ENCODE results near the gene HBB.
"Not testable (repeated sequence)": the region's sequence is repeated elsewhere in the genome, so short reads cannot be mapped to it uniquely, and the experiment has no call there.

HBB gene

DNA sequence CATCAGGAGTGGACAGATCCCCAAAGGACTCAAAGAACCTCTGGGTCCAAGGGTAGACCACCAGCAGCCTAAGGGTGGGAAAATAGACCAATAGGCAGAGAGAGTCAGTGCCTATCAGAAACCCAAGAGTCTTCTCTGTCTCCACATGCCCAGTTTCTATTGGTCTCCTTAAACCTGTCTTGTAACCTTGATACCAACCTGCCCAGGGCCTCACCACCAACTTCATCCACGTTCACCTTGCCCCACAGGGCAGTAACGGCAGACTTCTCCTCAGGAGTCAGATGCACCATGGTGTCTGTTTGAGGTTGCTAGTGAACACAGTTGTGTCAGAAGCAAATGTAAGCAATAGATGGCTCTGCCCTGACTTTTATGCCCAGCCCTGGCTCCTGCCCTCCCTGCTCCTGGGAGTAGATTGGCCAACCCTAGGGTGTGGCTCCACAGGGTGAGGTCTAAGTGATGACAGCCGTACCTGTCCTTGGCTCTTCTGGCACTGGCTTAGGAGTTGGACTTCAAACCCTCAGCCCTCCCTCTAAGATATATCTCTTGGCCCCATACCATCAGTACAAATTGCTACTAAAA lies at the start of gene HBB:
TSS of gene HBB (minus strand) at position 340 of the 579 bp plus-strand sequence. CDS start at position 290, 50 bp downstream.
- no peak for DNase-seq (ENCODE audit: low read depth)

DNA sequence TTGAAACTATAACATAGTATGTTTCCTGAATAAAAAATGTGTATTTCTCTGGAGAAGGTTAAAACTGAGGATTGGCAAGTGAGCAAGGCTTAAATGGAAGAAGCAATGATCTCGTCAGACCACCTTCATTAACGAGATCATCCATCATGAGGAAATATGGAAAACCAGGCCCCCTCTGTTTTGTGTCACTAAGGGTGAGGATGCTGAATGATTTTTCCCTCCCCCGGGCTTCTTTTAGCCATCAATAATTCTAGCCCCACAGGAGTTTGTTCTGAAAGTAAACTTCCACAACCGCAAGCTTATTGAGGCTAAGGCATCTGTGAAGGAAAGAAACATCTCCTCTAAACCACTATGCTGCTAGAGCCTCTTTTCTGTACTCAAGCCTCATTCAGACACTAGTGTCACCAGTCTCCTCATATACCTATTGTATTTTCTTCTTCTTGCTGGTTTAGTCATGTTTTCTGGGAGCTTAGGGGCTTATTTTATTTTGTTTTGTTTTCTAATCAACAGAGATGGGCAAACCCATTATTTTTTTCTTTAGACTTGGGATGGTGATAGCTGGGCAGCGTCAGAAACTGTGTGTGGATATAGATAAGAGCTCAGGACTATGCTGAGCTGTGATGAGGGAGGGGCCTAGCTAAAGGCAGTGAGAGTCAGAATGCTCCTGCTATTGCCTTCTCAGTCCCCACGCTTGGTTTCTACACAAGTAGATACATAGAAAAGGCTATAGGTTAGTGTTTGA lies 48.7 kb upstream of the HBB start:
- DNase-seq (ENCODE audit: low read depth): peak; percentile 27

DNA sequence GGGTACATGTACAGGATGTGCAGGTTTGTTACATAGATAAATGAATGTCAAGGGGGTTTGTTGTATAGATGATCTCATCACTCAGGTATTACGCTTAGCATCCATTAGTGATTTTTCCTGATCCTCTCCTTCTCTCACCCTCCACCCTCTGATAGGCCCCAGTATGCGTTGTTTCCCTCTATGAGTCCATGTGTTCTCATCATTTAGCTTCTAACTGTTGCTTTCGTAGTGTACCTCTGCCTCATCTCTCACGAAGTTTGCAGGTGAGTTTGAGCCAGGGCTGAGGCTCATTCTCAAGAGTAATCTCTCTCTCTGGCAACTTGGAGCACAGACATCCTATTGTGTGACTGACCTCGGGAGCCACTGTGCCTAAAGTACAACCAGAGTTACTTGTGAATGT lies 47.5 kb upstream of the HBB start:
- peak; percentile 11 for DNase-seq (ENCODE audit: low read depth)

DNA sequence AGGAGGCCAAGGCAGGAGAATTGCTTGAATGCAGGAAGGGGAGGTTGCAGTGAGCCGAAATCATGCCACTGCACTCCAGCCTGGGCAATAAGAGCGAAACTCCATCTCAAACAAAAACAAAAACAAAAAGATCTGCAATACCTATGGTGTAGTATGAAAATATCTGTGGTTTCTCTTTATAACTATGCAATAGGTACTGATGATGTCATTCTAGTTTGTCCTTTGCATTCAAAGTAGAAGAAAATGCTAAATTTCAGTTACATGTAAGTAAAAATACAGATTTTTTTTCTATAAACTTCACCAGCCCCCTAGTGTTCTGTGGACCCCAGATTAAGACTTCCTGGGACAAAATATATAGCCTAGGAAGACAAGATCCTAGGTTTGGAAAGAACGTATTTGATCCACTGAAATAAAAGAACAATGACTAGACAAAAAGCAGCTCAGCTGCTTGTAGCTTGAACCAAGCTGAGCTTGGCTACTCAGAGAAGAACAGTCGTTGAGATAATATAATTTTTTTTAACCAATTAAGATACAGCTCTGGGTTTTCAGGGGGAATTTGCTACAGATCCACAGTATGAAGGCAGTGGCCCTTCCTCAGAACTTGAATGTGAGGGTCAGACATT lies 45.6 kb upstream of the HBB start:
- no peak for DNase-seq (ENCODE audit: low read depth)

DNA sequence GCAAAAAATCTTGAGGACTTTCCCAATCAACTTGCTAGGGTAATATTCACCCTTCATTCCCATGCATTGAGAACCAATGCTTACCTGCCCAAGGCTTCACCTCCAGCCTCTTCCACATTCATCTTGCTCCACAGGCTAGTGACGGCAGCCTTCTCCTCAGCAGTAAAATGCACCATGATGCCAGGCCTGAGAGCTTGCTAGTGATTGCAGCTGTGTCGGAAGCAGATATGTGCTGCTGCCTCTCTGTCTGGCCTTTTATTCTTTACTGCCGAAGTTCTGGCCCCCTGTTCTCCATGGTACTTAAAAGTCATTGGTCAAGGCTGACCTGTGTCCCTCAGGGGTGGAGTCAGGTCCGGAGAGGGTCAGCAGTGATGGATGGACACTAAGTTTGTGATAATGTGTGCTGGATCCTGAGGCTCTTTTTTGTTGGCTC lies 42.9 kb upstream of the HBB start, which contains the start of gene HBE1:
TSS of gene HBE1 (minus strand) at position 231 of the 433 bp plus-strand sequence. CDS start at position 176, 55 bp downstream.
- DNase-seq (ENCODE audit: low read depth): no peak

DNA sequence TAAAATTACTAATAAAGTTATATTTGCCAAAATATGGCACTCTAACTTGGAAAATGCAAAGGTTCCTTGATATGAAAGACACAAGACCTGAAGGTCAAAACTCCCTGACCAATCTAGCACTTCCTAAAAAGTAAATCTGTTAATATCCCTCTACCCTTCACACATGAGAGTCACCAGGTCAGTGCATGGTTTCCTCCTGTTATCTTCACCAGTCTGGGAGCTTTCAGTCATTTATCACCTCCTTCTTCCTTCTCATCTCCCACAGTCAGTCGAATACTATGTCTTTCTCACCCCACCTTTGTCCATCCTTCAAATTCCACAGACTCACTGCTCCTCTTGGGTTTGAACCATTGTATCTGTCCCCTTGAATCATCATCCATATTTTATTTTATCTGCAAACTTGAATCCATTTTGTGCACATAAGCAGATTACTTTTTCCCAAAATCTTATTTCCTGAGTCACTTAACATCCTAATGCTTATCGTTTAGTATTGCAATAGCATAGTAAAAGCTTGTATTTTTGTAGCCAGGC lies 40.2 kb upstream of the HBB start:
- no peak for DNase-seq (ENCODE audit: low read depth)

DNA sequence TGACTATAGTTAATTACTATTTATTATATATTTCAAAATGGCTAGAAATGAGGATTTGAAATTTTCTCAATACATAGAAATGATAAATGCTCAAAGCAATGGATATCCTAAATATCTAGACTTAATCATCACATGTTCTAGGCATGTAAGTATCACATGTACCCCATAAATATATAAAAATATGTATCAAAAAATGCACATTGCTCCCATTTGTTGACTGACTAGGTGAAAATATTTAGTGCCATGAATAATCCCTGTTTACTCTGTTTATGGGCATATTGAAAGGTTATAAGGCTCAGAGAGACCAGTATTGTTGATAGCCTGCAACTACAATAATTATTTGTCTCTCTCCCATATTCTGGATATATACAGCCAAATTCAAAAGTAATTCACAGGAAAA lies 39.7 kb upstream of the HBB start:
- no peak for DNase-seq (ENCODE audit: low read depth)

DNA sequence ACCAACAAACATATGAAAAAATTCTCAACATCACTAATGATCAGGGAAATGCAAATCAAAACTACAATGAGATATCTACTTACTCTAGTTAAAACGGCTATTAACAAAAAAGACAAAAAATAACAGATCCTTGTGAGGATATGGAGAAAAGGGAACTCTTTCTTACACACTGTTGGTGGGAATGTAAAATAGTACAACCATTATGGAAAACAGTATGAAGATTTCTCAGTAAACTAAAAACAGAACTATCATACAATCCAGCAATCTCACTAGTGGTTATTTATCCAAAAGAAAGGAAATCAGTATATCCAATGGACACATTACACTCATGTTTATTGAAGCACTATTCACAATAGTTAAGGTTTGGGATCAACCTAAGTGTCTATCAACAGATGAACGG lies 39.0 kb upstream of the HBB start:
- DNase-seq (ENCODE audit: low read depth): no peak

DNA sequence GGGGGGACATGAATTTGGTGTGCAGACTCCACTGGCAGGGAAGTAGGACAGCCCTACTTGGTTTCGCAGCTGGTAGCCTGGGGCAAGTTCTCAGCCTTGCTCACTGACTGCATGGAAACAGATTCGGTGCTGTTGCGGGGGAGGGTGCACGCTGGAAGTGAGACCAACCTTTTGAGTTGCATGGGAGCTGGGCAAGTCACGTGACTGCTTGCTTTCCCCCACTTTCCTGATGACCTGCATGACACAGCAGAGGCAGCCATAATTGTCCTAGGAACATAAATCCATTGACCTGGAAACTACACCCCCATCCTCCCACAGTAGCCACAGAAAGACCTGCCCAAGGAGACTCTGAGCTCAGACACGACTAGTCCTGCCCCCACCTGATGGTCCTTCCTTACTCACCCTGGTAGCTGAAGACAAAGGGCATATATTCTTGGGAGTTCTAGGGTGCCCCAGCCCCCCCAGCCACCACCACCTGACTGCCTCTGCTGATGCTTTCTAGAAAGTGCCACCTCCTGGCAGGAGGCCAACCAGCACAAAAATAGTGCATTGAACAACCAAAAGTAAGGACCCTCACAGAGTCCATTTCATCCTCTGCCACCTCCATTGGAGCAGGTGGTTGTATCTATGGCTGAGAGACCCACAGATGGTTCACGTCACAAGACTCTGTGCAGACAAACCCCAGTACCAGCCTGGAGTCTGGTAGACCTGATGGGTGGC lies 31.8 kb upstream of the HBB start:
- DNase-seq (ENCODE audit: low read depth): no peak

DNA sequence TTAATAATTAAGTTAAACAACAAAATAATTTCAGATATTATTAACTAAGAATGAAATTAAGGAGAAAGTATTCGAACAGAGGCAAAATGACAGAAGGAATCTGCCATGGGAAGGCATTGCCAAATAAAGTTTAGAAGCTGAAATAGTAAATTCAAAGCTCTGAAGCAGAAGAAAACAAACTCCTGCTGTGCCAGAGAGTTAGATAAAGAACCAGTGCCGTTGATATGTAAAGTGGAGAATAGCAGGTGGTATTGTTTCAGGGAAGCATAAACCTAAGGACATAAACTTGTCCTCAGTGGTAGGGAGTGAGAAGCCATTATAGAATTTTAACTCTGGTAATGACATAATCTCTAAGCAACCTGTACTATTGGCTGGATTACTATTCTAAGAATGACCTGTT lies 30.4 kb upstream of the HBB start:
- no peak for DNase-seq (ENCODE audit: low read depth)

DNA sequence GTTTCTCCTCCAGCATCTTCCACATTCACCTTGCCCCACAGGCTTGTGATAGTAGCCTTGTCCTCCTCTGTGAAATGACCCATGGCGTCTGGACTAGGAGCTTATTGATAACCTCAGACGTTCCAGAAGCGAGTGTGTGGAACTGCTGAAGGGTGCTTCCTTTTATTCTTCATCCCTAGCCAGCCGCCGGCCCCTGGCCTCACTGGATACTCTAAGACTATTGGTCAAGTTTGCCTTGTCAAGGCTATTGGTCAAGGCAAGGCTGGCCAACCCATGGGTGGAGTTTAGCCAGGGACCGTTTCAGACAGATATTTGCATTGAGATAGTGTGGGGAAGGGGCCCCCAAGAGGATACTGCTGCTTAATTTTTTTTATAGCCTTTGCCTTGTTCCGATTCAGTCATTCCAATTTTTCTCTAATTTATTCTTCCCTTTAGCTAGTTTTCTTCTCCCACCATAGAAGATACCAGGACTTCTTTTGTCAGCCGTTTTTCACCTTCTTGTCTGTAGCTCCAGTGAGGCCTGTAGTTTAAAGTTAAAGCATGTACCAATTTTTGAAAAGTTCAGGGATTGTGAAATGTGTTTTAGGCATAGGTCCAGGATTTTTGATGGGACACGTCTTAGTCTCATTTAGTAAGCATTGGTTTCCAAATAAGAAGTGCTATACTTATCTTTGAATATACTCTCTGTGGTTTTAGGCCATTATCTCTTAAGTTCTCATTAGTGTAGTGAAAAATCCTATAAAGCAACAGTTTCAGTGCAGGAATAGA lies 28.0 kb upstream of the HBB start, which contains the start of gene HBG2:
TSS of gene HBG2 (minus strand) at position 136 of the 768 bp plus-strand sequence. CDS start at position 83, 53 bp downstream.
- peak; percentile 28 for DNase-seq (ENCODE audit: low read depth)

DNA sequence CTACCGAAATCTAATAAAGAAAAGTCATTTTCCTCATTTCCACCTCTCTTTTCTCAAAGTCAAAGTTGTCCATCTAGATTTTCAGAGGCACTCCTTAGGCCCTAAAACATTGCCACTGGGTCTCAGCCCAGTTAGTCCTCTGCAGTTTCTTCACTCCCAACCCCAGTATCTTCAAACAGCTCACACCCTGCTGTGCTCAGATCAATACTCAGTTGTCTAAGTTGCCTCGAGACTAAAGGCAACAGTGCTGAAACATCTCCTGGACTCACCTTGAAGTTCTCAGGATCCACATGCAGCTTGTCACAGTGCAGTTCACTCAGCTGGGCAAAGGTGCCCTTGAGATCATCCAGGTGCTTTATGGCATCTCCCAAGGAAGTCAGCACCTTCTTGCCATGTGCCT lies 27.2 kb upstream of the HBB start:
- not testable (repeated sequence) for DNase-seq (ENCODE audit: low read depth)

DNA sequence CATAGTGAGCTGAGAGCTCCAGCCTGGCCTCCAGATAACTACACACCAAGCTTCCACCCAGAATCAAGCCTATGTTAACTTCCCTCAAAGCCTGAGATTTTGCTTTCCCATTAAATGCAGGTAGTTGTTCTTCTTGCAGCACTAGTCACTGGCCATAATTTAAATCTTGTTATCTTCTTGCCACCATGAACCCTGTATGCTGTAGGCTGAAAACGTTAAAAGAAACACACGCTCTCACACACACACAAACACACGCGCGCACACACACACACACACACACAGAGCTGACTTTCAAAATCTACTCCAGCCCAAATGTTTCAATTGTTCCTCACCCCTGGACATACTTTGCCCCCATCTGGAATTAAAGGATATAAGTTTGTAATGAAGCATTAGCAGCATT lies 26.6 kb upstream of the HBB start:
- DNase-seq (ENCODE audit: low read depth): not testable (repeated sequence)

DNA sequence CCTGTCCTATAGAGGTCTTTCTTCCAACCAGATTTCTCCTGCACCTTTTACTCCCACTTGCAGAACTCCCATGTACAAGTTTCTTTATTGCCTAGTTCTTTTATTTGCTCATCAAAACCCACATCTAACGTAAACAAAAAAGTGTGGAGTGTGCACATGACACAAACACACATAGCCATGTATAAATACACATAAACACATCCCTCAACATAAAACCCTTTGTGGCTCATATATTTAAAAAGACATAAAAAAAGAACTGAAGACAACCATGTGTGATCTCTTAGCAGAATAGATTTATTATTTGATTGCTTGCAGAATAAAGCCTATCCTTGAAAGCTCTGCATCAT lies 26.0 kb upstream of the HBB start:
- DNase-seq (ENCODE audit: low read depth): no peak

DNA sequence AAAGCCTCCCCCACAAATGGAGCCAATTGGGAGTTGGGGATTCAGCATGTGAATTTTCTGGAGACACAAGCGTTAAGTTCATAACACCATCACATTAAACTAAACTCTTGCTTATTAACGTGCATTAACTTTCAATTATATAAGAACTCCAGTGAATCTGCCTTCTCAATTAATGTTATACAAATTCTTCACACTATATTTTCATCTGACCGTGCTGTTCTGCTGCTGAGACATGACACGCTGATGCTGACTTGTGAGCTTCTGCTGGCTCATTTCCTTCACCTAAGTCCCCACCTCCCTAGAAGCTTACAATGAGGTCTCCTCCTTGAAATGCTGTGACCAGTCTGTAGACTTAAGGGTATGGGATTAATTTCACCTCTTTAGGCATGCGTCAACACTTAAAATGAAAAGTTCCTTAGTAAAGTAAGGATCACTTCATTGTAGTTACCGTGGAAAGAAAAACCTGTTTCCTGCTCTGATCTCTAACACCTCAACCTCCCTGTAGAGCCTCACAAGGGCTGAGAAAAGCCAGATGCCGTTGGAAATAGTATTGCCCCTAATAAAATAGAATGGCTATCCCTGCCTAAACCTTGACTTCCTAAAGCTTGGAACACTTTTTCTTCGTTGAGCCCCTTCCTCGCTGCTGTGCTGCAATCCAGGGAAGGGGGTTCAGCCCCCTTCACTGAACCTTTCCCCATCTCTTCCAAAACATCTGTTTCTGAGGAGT lies 25.5 kb upstream of the HBB start:
- no peak for DNase-seq (ENCODE audit: low read depth)

DNA sequence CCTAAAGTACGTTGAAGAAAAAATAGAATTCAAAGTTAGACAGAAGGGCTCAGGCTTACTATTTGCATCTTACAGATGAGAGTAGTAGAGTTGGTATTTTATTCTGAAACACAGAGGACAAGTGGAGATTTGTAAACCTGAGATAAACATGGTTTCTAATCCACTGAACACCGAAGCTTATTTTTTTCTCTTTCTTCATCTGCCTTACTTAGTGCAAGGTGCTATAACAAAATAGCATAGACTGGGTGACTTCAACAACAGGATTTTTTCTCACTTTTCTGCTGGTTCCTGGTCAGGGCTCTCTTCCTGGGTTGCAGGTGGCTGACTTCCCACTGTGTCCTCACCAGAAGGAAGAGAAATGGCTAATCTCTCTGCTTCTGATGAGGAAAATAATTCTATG lies 24.9 kb upstream of the HBB start:
- no peak for DNase-seq (ENCODE audit: low read depth)

DNA sequence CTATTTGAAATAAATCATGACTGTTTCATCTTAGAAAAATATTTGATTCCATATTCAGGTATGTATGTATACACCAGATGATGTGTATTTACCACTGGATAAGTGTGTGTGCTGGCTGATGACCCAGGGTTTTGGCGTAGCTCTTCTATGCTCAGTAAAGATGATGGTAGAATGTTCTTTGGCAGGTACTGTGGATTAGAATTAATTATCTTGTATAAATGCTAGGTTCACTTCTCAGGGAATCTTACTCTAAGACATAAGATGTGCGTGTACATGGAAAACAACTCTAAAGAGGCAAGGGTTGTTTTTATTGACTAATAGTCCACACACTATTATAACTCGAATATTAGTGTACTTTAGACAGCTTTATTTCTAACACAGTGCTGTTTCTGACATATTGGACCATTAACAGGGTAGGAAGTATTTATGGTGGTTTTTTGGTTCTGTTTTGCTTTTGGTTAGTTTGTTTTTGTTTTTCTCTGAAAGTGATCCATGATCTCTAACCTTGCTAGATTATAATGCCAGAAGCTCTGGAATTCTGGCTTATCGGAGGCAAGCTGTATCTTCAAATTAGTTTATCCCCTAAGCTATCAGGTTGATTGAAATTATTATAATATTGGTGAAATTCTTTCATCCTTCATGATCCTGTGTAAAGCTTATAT lies 23.8 kb upstream of the HBB start:
- DNase-seq (ENCODE audit: low read depth): no peak

DNA sequence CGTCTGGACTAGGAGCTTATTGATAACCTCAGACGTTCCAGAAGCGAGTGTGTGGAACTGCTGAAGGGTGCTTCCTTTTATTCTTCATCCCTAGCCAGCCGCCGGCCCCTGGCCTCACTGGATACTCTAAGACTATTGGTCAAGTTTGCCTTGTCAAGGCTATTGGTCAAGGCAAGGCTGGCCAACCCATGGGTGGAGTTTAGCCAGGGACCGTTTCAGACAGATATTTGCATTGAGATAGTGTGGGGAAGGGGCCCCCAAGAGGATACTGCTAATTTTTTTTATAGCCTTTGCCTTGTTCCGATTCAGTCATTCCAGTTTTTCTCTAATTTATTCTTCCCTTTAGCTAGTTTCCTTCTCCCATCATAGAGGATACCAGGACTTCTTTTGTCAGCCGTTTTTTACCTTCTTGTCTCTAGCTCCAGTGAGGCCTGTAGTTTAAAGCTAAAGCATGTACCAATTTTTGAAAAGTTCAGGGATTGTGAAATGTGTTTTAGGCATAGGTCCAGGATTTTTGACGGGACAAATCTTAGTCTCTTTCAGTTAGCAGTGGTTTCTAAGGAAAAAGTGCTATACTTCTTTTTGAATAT lies 23.0 kb upstream of the HBB start, which contains the start of gene HBG1:
TSS of gene HBG1 (minus strand) at position 51 of the 590 bp plus-strand sequence. CDS start 53 bp downstream, outside the sequence.
- DNase-seq (ENCODE audit: low read depth): not testable (repeated sequence)

DNA sequence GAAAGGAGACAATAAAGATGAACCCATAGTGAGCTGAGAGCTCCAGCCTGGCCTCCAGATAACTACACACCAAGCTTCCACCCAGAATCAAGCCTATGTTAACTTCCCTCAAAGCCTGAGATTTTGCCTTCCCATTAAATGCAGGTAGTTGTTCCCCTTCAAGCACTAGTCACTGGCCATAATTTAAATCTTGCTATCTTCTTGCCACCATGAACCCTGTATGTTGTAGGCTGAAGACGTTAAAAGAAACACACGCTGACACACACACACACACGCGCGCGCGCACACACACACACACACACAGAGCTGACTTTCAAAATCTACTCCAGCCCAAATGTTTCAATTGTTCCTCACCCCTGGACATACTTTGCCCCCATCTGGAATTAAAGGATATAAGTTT lies 21.6 kb upstream of the HBB start:
- DNase-seq (ENCODE audit: low read depth): not testable (repeated sequence)

Measured in amniotic epithelial cell (primary cell).